ENCODE measurements around the gene PLXNB2. TPM values are rescaled to one million over a fixed set of nuclear protein-coding genes. Genes with fewer than 3 reads are reported as not detected.

Gene PLXNB2
- total RNA-seq, 1 donor from 2014 or later = 362 TPM

DNA sequence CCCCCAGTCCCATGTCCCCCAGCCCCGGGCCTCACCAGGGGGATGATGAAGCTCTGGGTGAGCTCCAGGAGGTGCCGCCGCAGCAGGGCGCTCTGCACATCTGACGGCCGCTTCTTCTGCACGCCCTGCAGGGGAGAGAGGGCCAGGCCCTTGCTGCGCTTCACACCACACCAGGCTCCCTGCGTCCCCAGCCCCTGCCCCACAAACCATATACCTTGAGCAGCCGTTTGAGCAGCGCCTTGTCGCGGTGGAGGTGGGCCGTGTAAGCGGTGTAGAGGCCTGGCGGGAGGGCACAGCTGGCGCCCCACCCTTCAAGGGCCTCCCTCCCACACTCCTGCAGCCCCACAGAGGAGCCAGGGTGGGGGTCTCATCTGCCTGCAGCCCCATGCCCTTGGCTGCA, 6.2 kb upstream of the PLXNB2 start:
- peaks cover 12% of the 10 kb centered on the region for H3K4me1 Mint-ChIP-seq (ENCODE audit: unreplicated experiment)
- no peak overlapping the region for H3K4me3 Mint-ChIP-seq (ENCODE audit: unreplicated experiment)
- no peaks in the 10 kb centered on the region for H3K36me3 Mint-ChIP-seq (ENCODE audit: unreplicated experiment)
- no peak overlapping the region for H3K27ac Mint-ChIP-seq (ENCODE audit: unreplicated experiment)
- H3K9me3 Mint-ChIP-seq (ENCODE audit: unreplicated experiment) = no peaks in the 10 kb centered on the region
- DNase-seq (ENCODE audit: extremely low spot score, unreplicated experiment) = no peak
- TF ChIP-seq, protein P1, sequence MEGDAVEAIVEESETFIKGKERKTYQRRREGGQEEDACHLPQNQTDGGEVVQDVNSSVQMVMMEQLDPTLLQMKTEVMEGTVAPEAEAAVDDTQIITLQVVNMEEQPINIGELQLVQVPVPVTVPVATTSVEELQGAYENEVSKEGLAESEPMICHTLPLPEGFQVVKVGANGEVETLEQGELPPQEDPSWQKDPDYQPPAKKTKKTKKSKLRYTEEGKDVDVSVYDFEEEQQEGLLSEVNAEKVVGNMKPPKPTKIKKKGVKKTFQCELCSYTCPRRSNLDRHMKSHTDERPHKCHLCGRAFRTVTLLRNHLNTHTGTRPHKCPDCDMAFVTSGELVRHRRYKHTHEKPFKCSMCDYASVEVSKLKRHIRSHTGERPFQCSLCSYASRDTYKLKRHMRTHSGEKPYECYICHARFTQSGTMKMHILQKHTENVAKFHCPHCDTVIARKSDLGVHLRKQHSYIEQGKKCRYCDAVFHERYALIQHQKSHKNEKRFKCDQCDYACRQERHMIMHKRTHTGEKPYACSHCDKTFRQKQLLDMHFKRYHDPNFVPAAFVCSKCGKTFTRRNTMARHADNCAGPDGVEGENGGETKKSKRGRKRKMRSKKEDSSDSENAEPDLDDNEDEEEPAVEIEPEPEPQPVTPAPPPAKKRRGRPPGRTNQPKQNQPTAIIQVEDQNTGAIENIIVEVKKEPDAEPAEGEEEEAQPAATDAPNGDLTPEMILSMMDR (IDR thresholded peaks at IDR 0.05) = no peak
- no peaks in the 10 kb centered on the region for H3K27me3 Mint-ChIP-seq (ENCODE audit: unreplicated experiment)

DNA sequence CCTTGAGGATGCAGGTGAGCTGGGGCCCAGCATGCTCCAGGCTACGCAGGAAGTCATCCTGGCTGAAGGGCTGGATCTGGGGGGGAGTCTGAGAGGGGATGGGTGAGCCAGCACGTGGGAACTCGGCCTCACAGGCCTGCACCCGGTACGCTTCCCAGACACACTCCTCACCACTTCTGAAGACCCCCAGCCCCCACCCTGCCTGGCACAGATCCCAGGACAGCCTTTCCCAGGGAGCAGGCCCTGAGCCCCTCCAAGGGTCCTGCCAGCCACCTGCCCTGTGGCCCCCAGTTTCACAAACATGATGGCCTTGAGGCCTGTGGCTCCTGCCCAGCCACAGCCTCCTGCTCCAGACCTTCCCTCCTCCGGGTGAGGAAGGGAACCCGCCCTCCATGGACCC, 5.6 kb upstream of the PLXNB2 start:
- Mint-ChIP-seq H3K27me3 (ENCODE audit: unreplicated experiment) (no peaks in the 10 kb centered on the region), H3K36me3 (ENCODE audit: unreplicated experiment) (no peaks in the 10 kb centered on the region), H3K9me3 (ENCODE audit: unreplicated experiment) (no peaks in the 10 kb centered on the region), H3K27ac (ENCODE audit: unreplicated experiment) (no peak overlapping the region), H3K4me1 (ENCODE audit: unreplicated experiment) (peaks cover 16% of the 10 kb centered on the region), H3K4me3 (ENCODE audit: unreplicated experiment) (no peak overlapping the region)
- DNase-seq (ENCODE audit: extremely low spot score, unreplicated experiment) = no peak
- TF ChIP-seq, protein P1 (IDR thresholded peaks at IDR 0.05) = no peak

DNA sequence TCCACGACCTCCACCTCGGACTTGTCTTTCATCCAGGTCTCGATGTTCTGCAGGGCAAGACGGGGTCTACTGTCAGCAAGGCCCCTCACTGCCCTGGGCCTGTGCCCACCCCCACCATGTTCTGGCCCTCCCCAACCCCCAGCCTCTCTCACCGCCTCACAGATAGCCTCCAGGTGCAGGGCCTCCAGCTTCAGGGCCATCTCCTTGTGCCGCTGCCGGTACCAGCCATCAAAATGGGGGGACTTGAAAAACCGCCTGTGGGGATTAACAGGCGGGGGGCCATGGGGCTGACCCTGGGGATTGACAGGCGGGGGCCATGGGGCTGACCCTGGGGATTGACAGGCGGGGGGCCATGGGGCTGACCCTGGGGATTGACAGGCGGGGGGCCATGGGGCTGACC, 4.9 kb upstream of the PLXNB2 start:
- Mint-ChIP-seq H3K27ac (ENCODE audit: unreplicated experiment) (no peak overlapping the region), H3K36me3 (ENCODE audit: unreplicated experiment) (no peaks in the 10 kb centered on the region), H3K4me3 (ENCODE audit: unreplicated experiment) (no peak overlapping the region), H3K9me3 (ENCODE audit: unreplicated experiment) (no peaks in the 10 kb centered on the region), H3K27me3 (ENCODE audit: unreplicated experiment) (no peaks in the 10 kb centered on the region), H3K4me1 (ENCODE audit: unreplicated experiment) (peaks cover 16% of the 10 kb centered on the region)
- no peak for DNase-seq (ENCODE audit: extremely low spot score, unreplicated experiment)
- TF ChIP-seq, protein P1 (IDR thresholded peaks at IDR 0.05) = no peak

DNA sequence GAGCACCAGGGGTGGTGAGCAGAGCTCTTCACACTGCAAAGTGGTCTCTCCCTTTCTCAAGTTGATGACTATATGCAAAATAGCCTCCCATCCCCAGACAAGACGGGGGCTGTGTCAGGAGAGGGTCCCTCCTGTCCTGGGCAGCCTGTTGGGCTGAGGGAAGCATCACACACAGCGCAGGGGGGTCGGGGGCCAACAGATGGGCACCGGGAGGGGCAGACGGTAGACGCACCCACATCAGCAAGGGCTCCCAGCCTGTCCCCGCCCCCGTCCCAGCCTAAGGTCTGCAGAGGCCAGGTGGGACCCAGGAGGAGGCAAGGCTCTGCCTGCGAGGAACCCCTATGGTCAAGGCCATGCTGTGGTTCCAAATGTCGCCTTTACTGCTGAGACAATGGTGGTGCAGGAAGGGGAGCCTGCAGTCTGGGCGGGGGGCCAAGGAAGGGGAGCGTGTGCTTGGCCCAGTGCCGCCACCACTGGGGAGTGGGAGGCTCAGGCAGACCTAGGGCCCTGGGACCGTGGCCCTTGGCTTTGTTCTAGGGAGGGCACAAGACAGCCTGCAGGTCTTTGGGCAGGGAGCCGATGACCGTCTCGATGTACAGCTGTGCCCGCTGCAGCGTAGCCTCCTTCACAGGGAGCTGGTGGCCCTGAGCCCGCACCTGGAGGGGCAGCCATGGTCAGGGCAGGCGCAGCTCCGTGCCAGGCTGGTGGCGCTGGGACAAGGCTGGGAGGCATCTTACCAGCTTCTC, 4.3 kb upstream of the PLXNB2 start:
- Mint-ChIP-seq H3K4me3 (ENCODE audit: unreplicated experiment) (no peak overlapping the region), H3K9me3 (ENCODE audit: unreplicated experiment) (no peaks in the 10 kb centered on the region), H3K4me1 (ENCODE audit: unreplicated experiment) (peaks cover 16% of the 10 kb centered on the region), H3K27me3 (ENCODE audit: unreplicated experiment) (no peaks in the 10 kb centered on the region), H3K27ac (ENCODE audit: unreplicated experiment) (no peak overlapping the region), H3K36me3 (ENCODE audit: unreplicated experiment) (no peaks in the 10 kb centered on the region)
- DNase-seq (ENCODE audit: extremely low spot score, unreplicated experiment) = no peak
- TF ChIP-seq, protein P1 (IDR thresholded peaks at IDR 0.05) = no peak

DNA sequence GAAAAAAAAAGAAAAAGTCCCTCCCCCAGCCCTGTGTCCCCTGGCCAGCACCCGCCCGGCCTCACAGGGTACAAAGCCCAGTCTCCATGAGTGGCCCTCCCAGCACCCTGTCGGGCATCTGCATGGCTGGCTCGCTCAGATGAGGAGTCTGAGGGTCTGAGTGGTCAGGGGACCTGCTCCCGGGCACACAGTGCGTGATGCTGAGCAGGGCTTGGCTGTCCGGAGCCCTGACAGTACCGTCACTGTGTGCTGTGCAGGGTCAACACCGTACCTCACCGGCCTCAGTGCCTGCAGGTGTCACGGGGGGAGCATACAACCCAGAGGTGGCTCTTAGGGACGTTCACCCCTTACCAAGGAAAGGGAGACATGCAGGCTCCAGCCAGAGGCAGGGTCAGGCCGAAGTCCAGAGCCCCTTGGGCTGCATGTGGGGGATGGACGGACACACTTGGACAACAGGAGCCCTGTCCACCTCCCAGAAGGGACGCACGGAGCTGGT, 3.6 kb upstream of the PLXNB2 start:
- no peaks in the 10 kb centered on the region for H3K27me3 Mint-ChIP-seq (ENCODE audit: unreplicated experiment)
- peaks cover 19% of the 10 kb centered on the region for H3K4me1 Mint-ChIP-seq (ENCODE audit: unreplicated experiment)
- H3K4me3 Mint-ChIP-seq (ENCODE audit: unreplicated experiment) = no peak overlapping the region
- H3K27ac Mint-ChIP-seq (ENCODE audit: unreplicated experiment) = no peak overlapping the region
- H3K36me3 Mint-ChIP-seq (ENCODE audit: unreplicated experiment) = no peaks in the 10 kb centered on the region
- TF ChIP-seq, protein P1 (IDR thresholded peaks at IDR 0.05) = no peak
- H3K9me3 Mint-ChIP-seq (ENCODE audit: unreplicated experiment) = no peaks in the 10 kb centered on the region
- DNase-seq (ENCODE audit: extremely low spot score, unreplicated experiment) = no peak
